ENCODE results near the gene GEN1. TPM values are rescaled to one million over a fixed set of nuclear protein-coding genes. Genes with fewer than 3 reads are reported as not detected.

GEN1 gene
- total and polyA plus RNA-seq, 10 of the 15 experiments (the other 5 are each of a cell fraction or from before 2014, with no cell fraction given): 6.0 to 49.6 (median 36.0) TPM

GRCh38 chr2:17786727-17787126, 32.8 kb downstream of the GEN1 start:
- ChIA-PET RAD21 (ENCODE audit: unreplicated experiment) (interaction anchor here (1.7 kb wide), 1 partner anchor 13 kb away, joined by 3 read pairs; no protein-coding TSS in a partner anchor), CTCF (interaction anchor here (1.7 kb wide), 1 partner anchor 45 kb away, joined by 3 read pairs; no protein-coding TSS in a partner anchor), POLR2A (no interaction called here), SMC1A (ENCODE audit: uncharacterized antibody, unreplicated experiment) (interaction anchor here (0.9 to 1.7 kb wide), 8 partner anchors 11 to 67 kb away, joined by 3 to 6 read pairs (median 4); no protein-coding TSS in a partner anchor)
- WGBS (ENCODE audit: insufficient coverage, insufficient replicate concordance, low lambda C conversion rate, missing lambda C conversion rate): 99% methylated on average over 3 of the region's 3 CpGs
- ATAC-seq: no peak
- no peak for FAIRE-seq
- BruUV-seq (replicated peaks): no TSS peak
- H2AFZ ChIP-seq (ENCODE audit: control insufficient read depth, low read depth, low read length): no peak overlapping the region
- H3K4me2 ChIP-seq (ENCODE audit: control insufficient read depth, insufficient read depth): no peak overlapping the region
- H3K4me1 ChIP-seq (ENCODE audit: control insufficient read depth, insufficient read depth, low read length): no peaks in the 10 kb centered on the region
- no peak for DNase-seq (ENCODE audit: low read depth, low spot score)
- no peaks in the 10 kb centered on the region for H3K27me3 ChIP-seq (replicated peaks in 1 of 2; ENCODE audit: control insufficient read depth in 2 of 2, insufficient read depth in 2 of 2, low read length in 1 of 2)
- H3K36me3 ChIP-seq (ENCODE audit: control insufficient read depth in 2 of 2, insufficient read depth in 2 of 2, low read length in 1 of 2): no peaks in the 10 kb centered on the region
- H3K9ac ChIP-seq (ENCODE audit: control insufficient read depth, insufficient read depth, low read length): no peak overlapping the region
- intact Hi-C loops (cut with micrococcal nuclease; ENCODE audit: unreplicated experiment): no loop called here
- no peaks in the 10 kb centered on the region for H3K9me3 ChIP-seq (replicated peaks; ENCODE audit: control insufficient read depth, insufficient read depth, low read length)
- H3K4me3 ChIP-seq: no peak overlapping the region
- peak; percentile 22; the same call in 1 of the 2 replicates for TF ChIP-seq POLR2A (IDR thresholded peaks at IDR 0.05; ENCODE audit: low read depth, low read length)
- no peak for TF ChIP-seq PAX5 (IDR thresholded peaks at IDR 0.05; ENCODE audit: borderline replicate concordance, low read depth, low read length)
- TF ChIP-seq POLR2AphosphoS2 (IDR thresholded peaks at IDR 0.05; ENCODE audit: low read depth, low read length): 0 out of 2 replicates have a peak, but pooled peaks have one; percentile 40
- no peak overlapping the region for H3K27ac ChIP-seq (ENCODE audit: control insufficient read depth, insufficient read depth)
- in situ Hi-C loops (cut with MboI): no loop called here
- no peaks in the 10 kb centered on the region for H3K79me2 ChIP-seq (ENCODE audit: control insufficient read depth, insufficient read depth, low read length)
- no peaks in the 10 kb centered on the region for H4K20me1 ChIP-seq (ENCODE audit: control insufficient read depth, insufficient read depth)

GRCh38 chr2:17788773-17789172, 34.8 kb downstream of the GEN1 start:
- no peaks in the 10 kb centered on the region for H3K79me2 ChIP-seq (ENCODE audit: control insufficient read depth, insufficient read depth, low read length)
- ChIA-PET CTCF (no interaction called here), RAD21 (ENCODE audit: unreplicated experiment) (interaction anchor here (1.0 kb wide), 1 partner anchor 32 kb away, joined by 3 read pairs; no protein-coding TSS in a partner anchor), POLR2A (no interaction called here), SMC1A (ENCODE audit: uncharacterized antibody, unreplicated experiment) (interaction anchor here (0.8 to 1.6 kb wide), 8 partner anchors 8 to 87 kb away, joined by 3 to 4 read pairs (median 4); partner anchors contain the start of gene MSGN1)
- 16% methylated on average over 4 of the region's 4 CpGs for WGBS (ENCODE audit: insufficient coverage, insufficient replicate concordance, low lambda C conversion rate, missing lambda C conversion rate)
- FAIRE-seq: peak; percentile 64
- no peaks in the 10 kb centered on the region for H3K4me1 ChIP-seq (ENCODE audit: control insufficient read depth, insufficient read depth, low read length)
- no TSS peak for BruUV-seq (replicated peaks)
- no peak overlapping the region for H3K4me2 ChIP-seq (ENCODE audit: control insufficient read depth, insufficient read depth)
- no peaks in the 10 kb centered on the region for H3K36me3 ChIP-seq (ENCODE audit: control insufficient read depth in 2 of 2, insufficient read depth in 2 of 2, low read length in 1 of 2)
- H4K20me1 ChIP-seq (ENCODE audit: control insufficient read depth, insufficient read depth): no peaks in the 10 kb centered on the region
- no peaks in the 10 kb centered on the region for H3K27me3 ChIP-seq (replicated peaks in 1 of 2; ENCODE audit: control insufficient read depth in 2 of 2, insufficient read depth in 2 of 2, low read length in 1 of 2)
- TF ChIP-seq PRDM15 (CRISPR knock-in tag; IDR thresholded peaks at IDR 0.05): no peak
- no peak for DNase-seq (ENCODE audit: low read depth, low spot score)
- ATAC-seq: peak; percentile 36
- intact Hi-C loops (cut with micrococcal nuclease; ENCODE audit: unreplicated experiment): no loop called here
- H3K4me3 ChIP-seq: no peak overlapping the region
- H3K9me3 ChIP-seq (replicated peaks; ENCODE audit: control insufficient read depth, insufficient read depth, low read length): no peaks in the 10 kb centered on the region
- H3K9ac ChIP-seq (ENCODE audit: control insufficient read depth, insufficient read depth, low read length): no peak overlapping the region
- H2AFZ ChIP-seq (ENCODE audit: control insufficient read depth, low read depth, low read length): 0 out of 2 replicates have a peak overlapping the region, but pooled peaks have one; percentile 9
- in situ Hi-C loops (cut with MboI): no loop called here
- H3K27ac ChIP-seq (ENCODE audit: control insufficient read depth, insufficient read depth): no peak overlapping the region
